Measurements from ENCODE around the gene COMMD3.

GRCh38 chr10:22368402-22368801, 52.2 kb downstream of the COMMD3 start:
- TF ChIP-seq POLR2A (IDR thresholded peaks at IDR 0.05), result no peak
- no peak for TF ChIP-seq CTCF (IDR thresholded peaks at IDR 0.05)

Data from thyroid gland (tissue), 4 donors.